ENCODE measurements around the gene ASXL2.

Gene ASXL2

DNA sequence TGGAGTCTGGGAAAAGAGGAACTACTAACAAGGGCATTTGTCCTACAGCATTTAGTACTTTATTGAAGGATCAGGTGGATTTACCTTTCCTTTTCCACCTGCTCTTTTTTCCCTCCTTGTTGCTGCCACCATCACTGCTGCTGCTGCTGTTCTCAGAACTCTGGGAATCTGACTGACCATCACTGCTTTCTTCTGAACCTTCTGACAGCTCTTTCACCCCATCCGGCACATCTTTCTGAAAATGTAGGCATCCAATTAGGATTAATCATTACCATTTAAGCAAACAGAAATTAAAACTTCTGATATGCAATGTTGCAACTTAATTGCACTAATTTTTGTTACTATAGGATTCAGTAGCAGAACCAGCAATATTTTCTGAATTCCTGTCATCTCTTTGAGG lies 79.0 kb downstream of the ASXL2 start:
- DNase-seq (ENCODE audit: low spot score) = no peak

DNA sequence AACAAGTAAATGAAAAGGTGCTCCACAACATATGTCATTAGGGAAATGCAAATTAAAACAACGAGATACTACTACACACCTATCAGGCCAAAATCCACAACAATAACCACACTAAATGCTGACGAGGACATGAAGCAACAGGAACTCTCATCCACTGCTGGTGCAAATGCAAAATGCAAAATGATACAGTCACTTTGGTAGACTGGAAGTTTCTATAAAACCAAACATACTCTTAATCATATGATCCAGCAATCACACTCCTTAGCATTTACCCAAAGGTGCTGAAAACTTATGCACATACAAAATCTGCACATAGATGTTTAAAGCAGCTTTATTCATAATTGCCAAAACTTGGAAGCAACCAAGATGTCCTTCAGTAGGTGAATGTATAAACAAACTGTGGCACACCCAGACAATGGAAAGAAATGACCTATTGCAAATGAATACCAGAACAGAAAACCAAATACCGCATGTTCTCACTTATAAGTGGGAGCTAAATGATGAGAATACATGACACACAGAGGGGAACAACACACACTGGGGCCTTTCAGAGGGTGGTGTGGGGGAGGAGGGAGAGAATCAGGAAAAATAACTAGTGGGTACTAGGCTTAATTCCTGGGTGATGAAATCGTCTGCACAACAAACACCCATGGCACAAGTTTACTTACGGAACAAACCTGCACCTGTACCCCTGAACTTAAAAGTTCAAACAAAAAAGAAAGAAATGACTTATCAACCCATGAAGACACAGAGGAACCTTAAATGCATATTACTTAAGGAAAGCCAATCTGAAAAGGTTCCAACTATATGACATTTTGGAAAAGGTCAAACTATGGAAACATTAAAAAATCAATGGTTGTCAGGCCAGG lies 80.4 kb downstream of the ASXL2 start:
- DNase-seq (ENCODE audit: low spot score) = no peak

DNA sequence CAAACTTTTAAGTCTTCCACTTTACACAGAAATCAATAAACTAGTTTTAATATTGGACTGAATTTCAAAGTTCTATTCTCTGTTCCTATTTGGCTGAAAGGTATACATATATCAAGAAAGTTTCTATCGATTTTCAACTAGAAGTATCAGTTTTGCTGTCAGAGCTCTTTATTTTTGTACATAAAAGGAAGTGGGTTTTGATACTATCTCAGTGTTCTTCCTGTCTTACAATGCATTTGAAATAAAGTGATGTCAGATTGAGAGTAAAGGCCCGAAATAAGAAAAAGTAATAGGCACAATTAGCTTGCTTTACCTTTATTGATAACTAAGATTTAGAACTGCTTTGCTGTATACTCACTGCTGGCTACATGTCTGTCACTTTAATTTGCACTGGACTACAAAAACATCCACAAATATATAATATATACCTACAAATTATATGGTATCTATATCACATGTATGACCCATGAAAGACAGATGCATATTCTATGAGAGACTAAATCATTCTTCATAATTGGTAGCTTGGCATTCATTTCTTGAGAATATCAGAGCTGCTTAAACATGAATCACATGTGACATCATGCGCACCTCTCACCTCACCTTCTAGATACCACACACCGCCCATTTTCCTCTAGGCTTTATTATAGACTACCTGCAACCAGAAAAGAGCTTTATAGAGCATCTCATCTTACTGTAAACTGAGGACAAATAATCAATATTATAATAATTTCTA lies 83.6 kb downstream of the ASXL2 start:
- DNase-seq (ENCODE audit: low spot score) = no peak

DNA sequence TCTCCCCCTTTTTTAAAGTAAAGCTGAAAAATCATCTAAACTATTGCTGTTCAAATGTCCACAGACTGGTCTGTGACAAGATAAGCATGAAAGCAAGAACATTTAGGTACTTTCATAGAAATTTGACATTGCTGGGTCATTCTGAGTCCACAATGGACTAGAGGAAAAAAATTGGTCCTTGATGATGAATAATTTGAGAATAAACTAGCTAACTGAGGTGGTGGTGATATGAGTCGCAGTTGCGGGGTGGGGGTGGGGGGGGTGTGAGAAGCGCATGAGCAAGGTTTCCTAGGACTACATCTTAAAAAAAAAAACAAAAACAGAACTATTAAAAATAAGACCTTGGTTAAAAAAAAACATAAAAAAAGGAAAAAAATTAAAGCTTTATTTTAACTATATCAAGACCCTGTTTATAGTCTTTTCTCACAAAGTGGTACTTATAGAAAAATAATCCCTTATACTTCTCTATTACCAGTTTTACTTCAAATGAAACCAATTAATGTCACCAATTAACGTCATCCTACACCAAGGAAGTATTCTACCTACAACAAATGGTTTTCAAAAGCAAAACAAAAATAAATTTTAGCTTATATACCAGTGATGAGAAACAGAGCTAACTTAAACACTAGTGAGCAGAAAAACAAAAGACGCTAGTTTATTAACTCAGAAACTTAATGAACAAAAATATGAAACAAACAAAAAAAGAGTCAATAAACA lies 88.1 kb downstream of the ASXL2 start:
- DNase-seq (ENCODE audit: low spot score) = no peak

DNA sequence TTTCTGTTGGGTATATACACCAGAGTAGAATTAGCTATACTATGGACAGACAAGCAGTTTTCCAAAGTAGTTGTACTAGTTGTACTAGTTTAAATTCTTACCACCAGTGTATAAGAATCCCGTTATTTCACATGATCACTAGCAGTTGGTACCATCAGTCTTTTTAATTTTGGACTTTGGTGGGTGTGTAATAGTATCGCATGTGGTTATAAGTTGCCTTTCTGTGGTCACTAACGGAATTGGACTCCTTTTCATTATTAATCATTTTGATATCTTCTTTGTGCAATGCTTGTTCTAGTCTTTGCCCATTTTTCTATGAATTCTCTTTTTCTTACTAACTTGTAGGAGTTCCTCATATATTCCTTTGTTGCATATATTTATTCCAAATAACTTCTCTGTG lies 89.8 kb downstream of the ASXL2 start:
- no peak for DNase-seq (ENCODE audit: low spot score)

DNA sequence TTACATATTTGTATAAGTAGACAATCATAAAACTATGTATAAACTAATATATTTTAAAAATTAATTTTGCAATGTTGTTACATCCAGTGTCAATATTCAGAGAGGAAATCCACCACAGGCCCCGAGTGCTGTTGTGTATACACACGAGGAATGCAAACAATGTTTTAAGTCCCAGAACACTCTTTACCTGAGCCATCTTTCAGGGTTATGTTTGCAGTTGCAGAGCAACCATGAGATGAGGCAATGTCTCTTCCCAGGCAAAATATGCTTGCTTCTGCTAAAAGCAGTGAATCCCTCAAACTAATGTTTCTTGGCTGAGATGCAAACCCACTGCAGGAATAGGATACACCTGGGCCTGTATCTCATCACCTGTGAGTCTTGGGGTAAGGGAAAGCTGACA lies 91.3 kb downstream of the ASXL2 start:
- DNase-seq (ENCODE audit: low spot score) = no peak

DNA sequence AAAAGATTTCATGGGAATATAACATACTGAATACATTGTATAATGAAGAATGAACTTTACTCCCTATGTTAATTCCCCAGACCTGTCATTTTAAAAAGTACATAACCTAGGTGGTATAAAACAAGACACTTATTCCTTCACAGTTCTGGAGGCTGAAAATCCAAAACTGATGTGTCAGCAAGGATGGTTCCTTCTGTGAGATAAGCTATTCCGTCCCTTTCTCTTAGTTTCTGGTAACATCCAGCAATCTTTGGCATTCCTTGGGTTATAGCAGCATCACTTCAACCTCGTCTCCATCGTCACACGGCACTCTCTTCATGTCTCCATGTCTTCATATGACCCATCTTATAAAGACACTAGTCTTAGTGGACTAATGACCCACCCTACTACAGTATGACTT lies 93.9 kb downstream of the ASXL2 start:
- DNase-seq (ENCODE audit: low spot score) = no peak

DNA sequence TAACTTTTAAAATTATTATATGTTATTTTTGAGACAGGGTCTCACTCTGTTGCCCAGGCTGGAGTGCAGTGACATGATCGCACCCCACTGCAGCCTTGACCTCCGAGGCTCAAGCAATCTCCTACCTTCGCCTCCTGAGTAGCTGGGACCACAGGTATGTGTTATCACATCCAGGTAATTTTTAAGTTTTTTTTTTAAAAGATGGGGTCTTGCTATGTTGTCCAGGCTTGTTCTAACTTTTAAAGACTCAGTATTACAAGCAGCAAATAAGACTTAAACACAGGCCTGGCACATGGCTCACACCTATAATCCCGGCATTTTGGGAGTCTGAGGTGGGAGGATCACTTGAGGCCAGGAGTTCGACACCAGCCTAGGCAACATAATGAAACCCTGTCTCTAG lies 101.2 kb downstream of the ASXL2 start:
- DNase-seq (ENCODE audit: low spot score) = no peak

DNA sequence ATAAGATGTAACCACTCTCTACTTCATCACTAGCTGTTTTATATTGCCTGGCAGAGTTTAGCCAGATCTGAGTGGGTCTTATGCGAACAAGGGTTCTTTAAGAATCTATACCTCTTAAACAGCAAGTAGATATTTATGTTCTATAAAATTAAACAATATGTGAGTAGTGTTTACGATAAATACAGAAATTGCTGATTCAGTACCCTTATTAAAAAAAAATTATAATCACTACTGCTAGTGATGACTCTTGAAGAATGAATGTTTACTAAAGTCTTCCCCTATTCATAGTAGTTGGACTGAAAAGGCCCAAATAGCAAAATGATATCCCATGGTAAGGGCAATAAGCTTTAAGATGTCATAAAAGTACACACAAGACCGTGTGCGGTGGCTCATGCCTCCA lies 106.2 kb downstream of the ASXL2 start:
- no peak for DNase-seq (ENCODE audit: low spot score)

DNA sequence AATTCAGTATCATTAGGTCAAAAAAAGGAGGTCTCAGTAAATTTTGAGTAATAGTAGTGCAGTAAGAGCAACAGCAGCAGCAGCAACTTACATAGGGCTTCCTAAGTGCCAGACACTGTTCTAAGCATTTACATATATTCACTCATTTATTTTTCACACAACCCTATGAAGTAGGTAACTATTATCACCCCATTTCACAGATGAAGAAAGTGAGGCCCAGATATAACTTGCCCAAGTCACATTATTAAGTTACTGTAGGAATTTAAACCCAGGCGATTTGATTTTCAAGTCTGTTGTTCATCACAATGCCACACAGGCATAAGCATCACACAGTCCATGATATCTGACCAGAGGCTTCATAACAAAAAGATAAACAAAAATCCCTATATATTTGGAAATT lies 114.7 kb downstream of the ASXL2 start:
- no peak for DNase-seq (ENCODE audit: low spot score)

DNA sequence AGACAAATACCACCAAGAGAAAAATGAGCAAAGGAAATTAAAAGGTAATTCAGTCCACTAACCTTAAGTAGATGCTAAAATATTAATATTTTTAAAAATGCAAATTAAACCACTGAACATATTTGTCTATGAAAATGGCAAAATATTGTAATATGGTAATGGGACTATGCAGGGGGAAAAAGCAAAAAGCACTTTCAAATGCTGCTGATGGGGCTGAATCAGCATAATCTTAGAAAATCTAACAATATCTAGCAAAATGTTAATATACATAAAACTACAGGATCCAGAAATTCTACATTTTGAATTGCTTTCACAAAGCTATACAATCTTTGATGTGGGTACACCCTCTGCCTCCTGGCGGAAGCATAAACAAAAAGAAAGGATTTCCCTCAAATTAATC lies 118.0 kb downstream of the ASXL2 start:
- DNase-seq (ENCODE audit: low spot score) = no peak

DNA sequence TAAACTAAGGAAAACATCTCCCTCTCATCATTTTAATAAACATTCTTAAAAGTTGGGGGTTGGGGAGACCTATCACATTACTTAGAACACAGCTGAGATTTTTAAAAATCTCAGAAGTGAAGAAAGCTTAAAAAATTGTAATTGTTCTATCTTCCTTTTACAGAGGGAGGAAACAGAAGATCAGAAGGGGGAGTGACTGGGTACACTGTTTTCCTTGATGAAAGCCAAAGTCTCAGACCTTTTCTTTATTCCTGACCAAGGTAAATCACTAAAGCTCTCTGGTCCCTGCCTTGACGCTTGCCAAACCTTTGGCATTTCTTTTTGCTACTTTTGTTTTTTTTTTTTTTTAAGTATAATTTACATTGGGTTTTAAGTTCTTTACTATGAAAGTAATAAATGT lies 119.9 kb downstream of the ASXL2 start:
- DNase-seq (ENCODE audit: low spot score) = no peak

DNA sequence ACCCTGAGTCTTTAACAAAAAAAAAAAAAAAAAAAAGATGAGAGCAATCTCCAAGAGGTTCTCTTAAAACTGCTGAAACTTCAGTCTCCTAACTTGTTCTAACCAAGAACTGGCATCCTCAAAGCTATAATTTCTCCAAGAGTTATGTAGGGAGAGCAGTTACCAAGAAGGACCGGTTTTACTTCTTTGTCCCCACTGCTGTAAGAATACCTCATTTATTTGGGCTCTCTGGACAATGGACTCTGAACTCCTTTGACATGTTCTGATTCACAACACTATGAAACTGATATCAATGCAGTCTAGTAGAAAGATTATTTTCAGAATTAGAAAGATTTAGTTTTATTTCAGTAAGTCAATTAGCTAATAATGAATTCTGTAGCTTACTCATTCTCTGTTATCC lies 120.4 kb downstream of the ASXL2 start:
- no peak for DNase-seq (ENCODE audit: low spot score)

DNA sequence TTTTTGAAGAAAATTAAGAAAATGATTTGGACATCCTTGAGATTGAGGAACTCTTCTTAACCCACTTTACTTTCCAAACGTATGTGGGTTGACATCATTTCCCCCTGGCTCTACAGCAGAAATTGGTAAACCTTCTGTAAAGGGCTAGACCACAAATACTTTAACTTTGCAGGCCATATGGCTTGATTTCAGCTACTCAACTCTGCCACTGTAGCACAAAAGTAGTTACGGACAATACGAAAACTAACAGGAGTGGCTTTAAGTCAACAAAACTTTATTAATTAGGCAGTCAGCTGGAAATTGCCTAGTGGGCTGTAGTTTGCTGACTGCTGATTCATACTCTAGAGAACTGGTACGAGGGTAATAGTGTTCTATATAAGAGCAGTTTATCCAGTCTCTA lies 121.8 kb downstream of the ASXL2 start:
- DNase-seq (ENCODE audit: low spot score) = no peak

DNA sequence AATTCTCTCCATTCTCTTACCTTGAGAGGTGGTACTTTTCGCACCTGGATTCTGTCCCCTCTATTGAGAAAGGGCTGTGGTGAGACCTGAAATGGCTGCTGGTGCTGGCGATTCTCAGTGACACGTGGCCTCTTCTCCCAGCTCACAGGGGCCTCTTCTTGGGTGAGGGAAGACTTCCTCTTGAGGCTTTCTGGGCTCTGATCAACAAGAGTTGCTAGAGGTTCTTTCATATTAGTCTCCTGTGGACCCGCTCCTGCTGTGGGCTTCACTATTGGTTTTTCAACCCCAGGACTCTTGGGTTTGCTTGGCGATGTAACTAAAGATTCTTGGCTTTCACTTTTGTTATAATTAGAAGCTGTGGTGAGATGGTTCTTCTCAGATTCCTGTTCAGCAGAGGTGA lies 128.6 kb downstream of the ASXL2 start:
- DNase-seq (ENCODE audit: low spot score) = no peak

DNA sequence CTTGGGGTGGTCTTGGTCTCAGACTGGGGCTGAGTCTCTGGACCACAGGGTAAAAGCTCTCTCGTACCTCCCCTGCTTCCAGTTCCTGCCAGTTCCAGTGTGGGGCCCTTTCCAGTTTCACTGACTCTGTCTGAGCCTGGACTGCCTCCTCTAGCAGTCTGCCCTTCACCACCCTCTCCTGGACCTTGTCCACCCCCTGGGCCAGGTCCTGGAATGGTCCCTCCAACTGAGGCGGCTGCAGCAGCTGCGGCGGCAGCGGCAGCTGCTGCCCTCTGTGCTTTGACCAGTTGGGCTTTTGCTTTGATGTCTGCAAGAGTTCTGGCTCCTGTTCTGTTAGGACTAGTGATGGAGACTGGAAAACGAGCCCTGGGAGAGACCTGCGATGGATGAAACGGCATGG lies 134.2 kb downstream of the ASXL2 start:
- DNase-seq (ENCODE audit: low spot score) = no peak

DNA sequence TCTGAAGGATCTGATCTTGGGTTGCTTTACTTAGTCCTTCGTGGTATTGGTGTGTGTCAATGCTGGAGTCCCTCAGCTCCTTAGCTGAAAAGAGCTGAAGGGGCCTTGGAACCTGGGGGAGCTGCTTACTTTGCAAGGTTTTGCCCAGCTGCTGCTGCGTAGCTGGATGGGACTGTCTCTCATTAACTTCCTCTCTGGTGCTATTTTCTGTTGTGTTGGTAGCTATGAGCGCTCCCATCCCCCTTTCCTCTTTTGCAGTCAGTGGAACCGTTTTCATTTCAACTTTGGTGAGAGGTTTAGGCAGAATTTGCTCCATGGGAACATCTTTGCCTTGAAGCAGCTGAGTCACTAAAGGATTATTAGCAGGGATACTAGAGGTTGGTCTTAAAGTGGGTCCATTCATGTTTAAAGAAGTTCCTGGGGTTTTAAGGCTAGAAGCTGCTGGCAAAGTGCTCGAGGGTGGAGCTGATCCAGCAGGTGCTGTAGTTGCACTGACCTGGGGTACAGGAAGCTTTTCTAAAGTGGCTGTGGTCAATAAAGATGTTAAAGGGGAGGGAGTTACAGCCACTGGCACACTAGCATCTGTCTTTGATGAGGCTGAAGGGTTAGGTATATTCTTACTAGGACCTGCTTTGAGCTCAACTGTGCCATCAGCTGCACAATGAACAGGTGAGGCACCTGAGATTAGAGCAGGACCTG lies 135.0 kb downstream of the ASXL2 start:
- DNase-seq (ENCODE audit: low spot score) = no peak

DNA sequence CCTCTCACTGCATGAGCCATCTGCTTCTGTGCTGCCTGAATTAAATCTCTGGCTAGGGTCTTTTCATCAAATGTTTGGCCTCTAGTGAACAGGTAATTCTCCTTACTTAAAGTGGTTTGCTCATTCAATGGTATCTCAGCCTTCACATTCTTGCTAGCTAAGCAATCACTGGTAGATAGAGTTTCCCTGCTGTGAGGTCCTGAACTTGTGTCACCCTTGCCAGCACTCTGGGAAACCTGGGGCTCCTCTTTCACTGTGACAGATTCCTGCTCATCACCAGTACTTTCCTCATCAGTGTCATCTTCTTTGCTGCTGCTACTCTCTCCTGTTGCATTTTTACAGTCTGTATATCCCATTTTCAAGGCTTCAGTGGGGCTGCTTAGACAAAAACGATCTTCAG lies 135.8 kb downstream of the ASXL2 start:
- no peak for DNase-seq (ENCODE audit: low spot score)

DNA sequence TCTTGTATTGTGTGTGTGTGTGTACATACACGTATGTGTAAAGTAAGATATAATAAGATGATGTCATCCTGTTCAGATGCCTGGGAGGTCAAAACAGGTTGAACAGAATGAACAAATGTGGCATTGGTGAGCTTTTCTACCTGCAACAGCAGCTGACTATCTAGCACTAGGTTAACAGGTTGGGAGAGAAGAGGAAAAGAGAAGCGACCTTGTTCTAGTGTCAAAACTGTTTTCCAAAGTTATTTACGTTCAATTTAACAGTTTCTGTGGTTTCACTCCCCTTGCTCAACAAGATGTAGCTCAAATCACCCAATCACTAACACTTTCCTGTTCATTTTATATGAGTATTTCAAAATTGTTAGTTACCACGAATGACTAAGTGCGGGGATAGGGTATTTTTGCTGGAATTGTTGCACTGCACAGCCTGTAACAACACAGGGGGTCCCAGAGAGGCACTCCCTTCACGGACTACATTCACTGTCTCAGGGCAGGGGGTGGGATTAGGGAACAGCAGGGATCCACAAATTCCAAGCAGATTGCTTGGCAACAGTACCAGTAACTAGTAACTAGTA lies 137.4 kb downstream of the ASXL2 start:
- no peak for DNase-seq (ENCODE audit: low spot score)

DNA sequence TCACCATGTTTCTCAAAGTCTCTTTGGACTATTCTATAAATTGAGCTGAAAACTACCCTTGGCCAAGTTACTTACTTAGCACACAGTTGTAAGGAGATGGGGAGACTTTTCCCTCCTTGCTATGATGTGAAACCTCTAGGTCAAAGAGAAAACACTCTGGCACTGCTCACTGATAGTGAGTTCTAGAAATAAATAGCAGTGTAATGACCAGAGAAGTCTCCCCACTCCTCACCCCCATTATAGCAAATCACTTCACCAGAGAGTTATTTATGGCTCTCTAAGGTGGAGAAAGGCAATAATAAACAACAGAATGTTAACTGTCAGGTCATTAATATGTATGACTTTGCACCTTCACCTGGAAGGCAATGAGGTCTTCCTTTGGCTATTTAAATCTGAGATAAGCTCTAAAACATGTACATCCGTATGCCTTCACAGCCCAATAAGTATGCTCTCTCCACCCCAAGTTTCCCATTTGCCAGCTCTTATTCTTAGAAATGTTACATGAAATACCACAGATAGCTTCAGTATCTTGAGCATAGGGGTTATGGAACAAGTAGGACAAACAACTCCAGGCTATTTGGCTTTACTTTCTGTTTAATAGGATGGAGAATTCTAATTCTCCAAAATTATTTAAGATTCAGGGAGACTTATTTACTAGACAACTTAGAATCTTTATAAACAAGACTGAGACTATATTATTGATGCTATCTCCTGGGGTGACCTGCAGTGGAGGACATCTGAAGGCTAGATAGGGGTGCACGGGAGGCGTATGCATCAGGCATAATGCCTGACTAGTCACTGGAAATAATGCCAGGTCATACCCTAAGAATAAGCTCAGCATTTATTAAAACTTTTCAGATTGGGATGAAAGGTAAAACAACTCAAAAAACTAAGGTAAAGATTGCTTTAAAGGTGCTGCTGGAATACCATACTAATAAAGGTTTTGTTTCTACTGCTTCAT lies 139.6 kb downstream of the ASXL2 start:
- no peak for DNase-seq (ENCODE audit: low spot score)

Data from hematopoietic multipotent progenitor cell treated with erythropoietin and hydrocortisone succinate and interleukin-3 and kit ligand, for 17 days (in vitro differentiated cells).